ENCODE measurements around the gene EN1.

Gene EN1

DNA sequence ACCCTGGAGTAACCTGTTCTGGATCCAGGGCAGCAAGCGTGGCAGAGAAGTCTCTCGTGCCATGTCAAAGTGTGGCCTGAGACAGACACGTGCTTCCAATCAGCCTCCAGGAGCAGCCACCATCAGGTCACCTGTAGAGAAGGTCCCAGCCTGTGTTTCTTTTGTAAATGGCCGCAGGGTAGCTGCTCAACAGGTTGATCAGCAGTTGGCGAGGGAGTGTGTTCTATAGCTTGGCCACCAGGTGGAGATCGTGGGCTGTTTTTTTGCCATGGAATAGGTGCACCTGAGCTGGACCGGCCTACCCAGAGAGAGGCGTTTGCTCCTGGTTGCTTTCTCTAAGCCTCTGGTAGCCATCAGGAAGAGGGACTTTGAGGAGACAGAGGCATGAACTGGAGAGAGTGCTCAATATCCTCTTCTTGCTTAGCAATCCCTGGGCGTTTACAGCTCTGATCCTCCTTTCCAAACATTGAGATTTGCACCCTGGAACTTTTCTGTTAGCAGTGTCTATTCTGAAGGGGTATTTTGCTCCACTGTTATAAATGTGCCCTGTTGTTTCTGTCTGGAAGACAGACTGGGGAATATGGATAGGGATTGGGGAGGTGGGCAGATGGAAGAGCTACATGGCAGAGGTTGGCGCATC lies 34.2 kb upstream of the EN1 start:
- DNase-seq, result no peak
- TF ChIP-seq, protein P1, sequence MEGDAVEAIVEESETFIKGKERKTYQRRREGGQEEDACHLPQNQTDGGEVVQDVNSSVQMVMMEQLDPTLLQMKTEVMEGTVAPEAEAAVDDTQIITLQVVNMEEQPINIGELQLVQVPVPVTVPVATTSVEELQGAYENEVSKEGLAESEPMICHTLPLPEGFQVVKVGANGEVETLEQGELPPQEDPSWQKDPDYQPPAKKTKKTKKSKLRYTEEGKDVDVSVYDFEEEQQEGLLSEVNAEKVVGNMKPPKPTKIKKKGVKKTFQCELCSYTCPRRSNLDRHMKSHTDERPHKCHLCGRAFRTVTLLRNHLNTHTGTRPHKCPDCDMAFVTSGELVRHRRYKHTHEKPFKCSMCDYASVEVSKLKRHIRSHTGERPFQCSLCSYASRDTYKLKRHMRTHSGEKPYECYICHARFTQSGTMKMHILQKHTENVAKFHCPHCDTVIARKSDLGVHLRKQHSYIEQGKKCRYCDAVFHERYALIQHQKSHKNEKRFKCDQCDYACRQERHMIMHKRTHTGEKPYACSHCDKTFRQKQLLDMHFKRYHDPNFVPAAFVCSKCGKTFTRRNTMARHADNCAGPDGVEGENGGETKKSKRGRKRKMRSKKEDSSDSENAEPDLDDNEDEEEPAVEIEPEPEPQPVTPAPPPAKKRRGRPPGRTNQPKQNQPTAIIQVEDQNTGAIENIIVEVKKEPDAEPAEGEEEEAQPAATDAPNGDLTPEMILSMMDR (IDR thresholded peaks at IDR 0.05), result peak; percentile 59 to 63

DNA sequence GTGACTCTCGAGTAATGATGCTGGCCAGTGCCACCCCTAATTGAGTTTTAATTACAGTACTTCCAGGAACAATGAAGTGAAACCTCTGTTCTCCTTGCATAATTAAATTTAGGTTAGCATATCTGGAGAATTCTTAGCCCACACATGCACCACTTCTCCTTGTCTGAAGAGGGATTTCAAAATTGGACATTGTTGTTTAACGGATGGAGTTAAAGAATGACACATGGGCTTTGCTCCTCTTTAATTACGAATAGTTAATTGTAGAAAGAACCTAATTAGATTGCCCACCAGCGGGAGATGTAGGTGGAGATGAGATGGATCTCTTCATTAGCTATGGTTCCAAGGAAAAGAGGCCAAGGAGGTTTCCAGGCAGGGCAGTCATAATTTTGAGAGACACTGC lies 33.1 kb upstream of the EN1 start:
- H3K27me3 ChIP-seq, result peaks cover 0 to 44% of the 10 kb centered on the region in 2 donors
- TF ChIP-seq, protein P1 (IDR thresholded peaks at IDR 0.05), result no peak
- intact Hi-C loops (cut with DNase I; ENCODE audit: low total_unique reads), result loop anchor here (10.0 kb wide), 1 partner anchor 414 kb away; no protein-coding TSS in a partner anchor
- DNase-seq, result no peak
- peaks cover 0 to 3% (median 1%) of the 10 kb centered on the region in 4 donors for H3K4me1 ChIP-seq
- no peak overlapping the region for H3K27ac ChIP-seq
- no peaks in the 10 kb centered on the region for H3K9me3 ChIP-seq
- H3K4me3 ChIP-seq, result no peak overlapping the region
- no peaks in the 10 kb centered on the region for H3K36me3 ChIP-seq

More for the DNA sequence above, 34.2 kb upstream of the EN1 start:
- peaks cover 0 to 3% (median 1%) of the 10 kb centered on the region in 4 donors for H3K4me1 ChIP-seq
- H3K27me3 ChIP-seq, result peaks cover 0 to 35% of the 10 kb centered on the region in 2 donors
- H3K36me3 ChIP-seq, result no peaks in the 10 kb centered on the region
- no peaks in the 10 kb centered on the region for H3K9me3 ChIP-seq
- no peak overlapping the region for H3K4me3 ChIP-seq
- intact Hi-C loops (cut with DNase I; ENCODE audit: low total_unique reads), result loop anchor here (10.0 kb wide), 1 partner anchor 413 kb away; no protein-coding TSS in a partner anchor
- no peak overlapping the region for H3K27ac ChIP-seq

DNA sequence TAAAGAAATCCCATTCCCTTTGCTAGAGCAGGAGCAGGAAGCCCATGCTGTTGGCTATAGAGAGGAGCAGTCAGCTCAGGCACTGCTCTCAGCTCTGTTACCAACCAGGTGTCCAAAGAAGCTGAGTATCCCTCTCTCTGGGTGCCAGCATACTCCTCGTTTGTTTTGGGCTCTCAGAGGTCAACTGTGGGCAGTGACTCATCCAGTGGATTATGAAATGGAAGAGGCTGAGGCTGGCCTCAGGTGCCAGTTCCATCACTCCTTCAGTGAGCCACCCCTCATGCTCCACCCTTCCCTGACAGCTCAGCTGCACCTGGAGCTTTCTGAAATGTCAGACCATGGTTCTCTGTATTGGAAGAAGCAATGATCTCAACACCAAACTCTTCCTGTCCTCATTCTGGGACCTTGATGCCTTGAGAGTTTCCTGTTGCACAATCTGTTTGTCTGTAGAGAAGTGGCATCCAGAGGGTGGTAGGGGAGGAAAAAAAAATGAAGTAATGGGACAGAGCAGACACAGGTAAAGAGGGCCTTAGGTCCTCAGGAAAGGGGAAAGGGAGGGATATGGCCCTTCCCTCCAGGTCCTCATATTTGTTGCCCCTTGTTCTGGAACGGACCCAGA lies 31.2 kb upstream of the EN1 start:
- no peak for DNase-seq
- H3K4me1 ChIP-seq, result peaks cover 0 to 3% (median 1%) of the 10 kb centered on the region in 4 donors
- H3K9me3 ChIP-seq, result no peaks in the 10 kb centered on the region
- no peak overlapping the region for H3K27ac ChIP-seq
- no peak overlapping the region for H3K4me3 ChIP-seq
- intact Hi-C loops (cut with DNase I; ENCODE audit: low total_unique reads), result loop anchor here (10.0 kb wide), 1 partner anchor 596 kb away; no protein-coding TSS in a partner anchor
- no peaks in the 10 kb centered on the region for H3K36me3 ChIP-seq
- peaks cover 0 to 58% of the 10 kb centered on the region in 2 donors for H3K27me3 ChIP-seq
- TF ChIP-seq, protein P1 (IDR thresholded peaks at IDR 0.05), result no peak

DNA sequence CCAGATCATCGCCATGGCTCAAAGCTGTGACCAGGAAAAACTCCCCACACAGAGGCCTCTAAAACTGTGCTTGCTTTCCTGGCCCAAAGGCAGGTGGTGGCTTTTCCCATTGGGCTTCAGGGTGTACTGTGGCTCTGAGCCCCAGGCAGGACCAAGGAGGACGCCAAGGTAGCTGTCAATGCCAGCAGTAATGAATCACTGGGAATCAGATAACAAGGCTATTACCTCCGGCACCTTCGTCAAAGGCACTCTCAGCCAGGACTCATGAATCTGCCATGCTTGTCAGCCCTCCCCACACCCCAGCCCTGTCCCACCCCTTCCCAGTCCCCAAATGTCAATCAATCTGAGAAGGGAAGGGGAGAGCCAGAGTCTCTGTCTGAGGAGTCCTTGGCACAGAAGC lies 27.9 kb upstream of the EN1 start:
- Histone ChIP-seq H3K36me3 (no peaks in the 10 kb centered on the region), H3K9me3 (no peaks in the 10 kb centered on the region), H3K4me1 (no peaks in the 10 kb centered on the region), H3K4me3 (no peak overlapping the region), H3K27me3 (peaks cover 0 to 36% of the 10 kb centered on the region in 2 donors), H3K27ac (no peak overlapping the region)
- TF ChIP-seq, protein P1 (IDR thresholded peaks at IDR 0.05), result no peak
- intact Hi-C loops (cut with DNase I; ENCODE audit: low total_unique reads), result loop anchor here (10.0 kb wide), 1 partner anchor 599 kb away; no protein-coding TSS in a partner anchor
- DNase-seq, result no peak

DNA sequence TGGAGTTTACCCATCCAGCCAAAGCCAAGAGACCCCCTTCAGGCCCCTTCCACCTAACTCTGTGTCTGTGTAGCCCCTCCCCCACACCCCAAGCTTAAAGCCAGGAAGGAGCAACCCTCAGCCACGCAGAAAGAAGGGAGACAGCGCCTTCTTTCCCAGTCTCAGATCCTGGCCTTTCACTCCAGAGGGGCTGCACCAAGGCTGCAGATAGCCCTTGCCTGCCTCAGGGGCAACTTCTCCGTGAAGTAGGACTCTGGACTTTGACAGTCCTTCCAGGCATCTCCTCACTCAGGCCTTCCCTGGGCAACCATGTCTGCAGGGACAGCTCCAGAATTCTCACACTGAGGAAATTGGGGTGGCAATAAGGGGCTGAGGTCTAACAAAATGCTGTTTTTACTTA lies 26.9 kb upstream of the EN1 start:
- Histone ChIP-seq H3K9me3 (no peaks in the 10 kb centered on the region), H3K27ac (no peak overlapping the region), H3K4me1 (no peaks in the 10 kb centered on the region), H3K4me3 (no peak overlapping the region), H3K27me3 (peaks cover 0 to 36% of the 10 kb centered on the region in 2 donors), H3K36me3 (no peaks in the 10 kb centered on the region)
- no peak for DNase-seq
- intact Hi-C loops (cut with DNase I; ENCODE audit: low total_unique reads), result loop anchor here (10.0 kb wide), 1 partner anchor 600 kb away; no protein-coding TSS in a partner anchor
- TF ChIP-seq, protein P1 (IDR thresholded peaks at IDR 0.05), result no peak
